ENCODE results near the gene UBE4B.

The UBE4B gene

GRCh38 chr1:10074852-10075730 lies 42.3 kb downstream of the UBE4B start:
- H3K4me3 ChIP-seq (ENCODE audit: low read depth, low read length) = no peak overlapping the region
- TF ChIP-seq CTCF (IDR thresholded peaks at IDR 0.05; ENCODE audit: low read depth, low read length) = no peak
- peak; percentile 15 for DNase-seq (ENCODE audit: low read depth, low spot score)
- in situ Hi-C loops (cut with HindIII; ENCODE audit: low sequenced_read_pairs) = no loop called here

- in situ Hi-C loops (cut with HindIII; ENCODE audit: low sequenced_read_pairs) = no loop called here
- no peak for DNase-seq (ENCODE audit: low read depth, low spot score)
- no peak overlapping the region for H3K4me3 ChIP-seq (ENCODE audit: low read depth, low read length)
- no peak for TF ChIP-seq CTCF (IDR thresholded peaks at IDR 0.05; ENCODE audit: low read depth, low read length)
Observed at GRCh38 chr1:10075732-10076131, 43.0 kb downstream of the UBE4B start.

GRCh38 chr1:10078494-10078893 lies 45.7 kb downstream of the UBE4B start:
- no peak overlapping the region for H3K4me3 ChIP-seq (ENCODE audit: low read depth, low read length)
- no peak for DNase-seq (ENCODE audit: low read depth, low spot score)
- TF ChIP-seq CTCF (IDR thresholded peaks at IDR 0.05; ENCODE audit: low read depth, low read length) = no peak
- in situ Hi-C loops (cut with HindIII; ENCODE audit: low sequenced_read_pairs) = no loop called here

GRCh38 chr1:10080523-10080922 lies 47.8 kb downstream of the UBE4B start:
- no peak for DNase-seq (ENCODE audit: low read depth, low spot score)
- in situ Hi-C loops (cut with HindIII; ENCODE audit: low sequenced_read_pairs) = no loop called here
- TF ChIP-seq CTCF (IDR thresholded peaks at IDR 0.05; ENCODE audit: low read depth, low read length) = no peak
- no peak overlapping the region for H3K4me3 ChIP-seq (ENCODE audit: low read depth, low read length)

- TF ChIP-seq CTCF (IDR thresholded peaks at IDR 0.05; ENCODE audit: low read depth, low read length) = no peak
- in situ Hi-C loops (cut with HindIII; ENCODE audit: low sequenced_read_pairs) = no loop called here
- DNase-seq (ENCODE audit: low read depth, low spot score) = no peak
- no peak overlapping the region for H3K4me3 ChIP-seq (ENCODE audit: low read depth, low read length)
Observed at GRCh38 chr1:10082785-10083479, 50.2 kb downstream of the UBE4B start.

- no peak overlapping the region for H3K4me3 ChIP-seq (ENCODE audit: low read depth, low read length)
- DNase-seq (ENCODE audit: low read depth, low spot score) = no peak
- TF ChIP-seq CTCF (IDR thresholded peaks at IDR 0.05; ENCODE audit: low read depth, low read length) = no peak
- in situ Hi-C loops (cut with HindIII; ENCODE audit: low sequenced_read_pairs) = no loop called here
Observed at GRCh38 chr1:10084045-10084444, 51.3 kb downstream of the UBE4B start.

All from astrocyte of the spinal cord (primary cell).